OCI-M2 (cell line): Measurements from ENCODE around the gene HS3ST2.

ENCODE experiments used
- DNase-seq: peaks from one replicate; lab custom pipeline; 2025; ENCODE audit not compliant: unreplicated experiment; lab: John Stamatoyannopoulos, UW

HS3ST2 gene

GRCh38 chr16:22813948-22814710, at the start of gene HS3ST2:
Gene HS3ST2 (plus strand): TSS chr16:22814162. CDS start chr16:22814611, 449 bp downstream.
- DNase-seq = no peak

GRCh38 chr16:22764662-22765327, 49.2 kb upstream of the HS3ST2 start:
- DNase-seq = no peak

- DNase-seq = no peak
Measured at GRCh38 chr16:22765479-22765878, 48.5 kb upstream of the HS3ST2 start.

GRCh38 chr16:22770866-22771265, 43.1 kb upstream of the HS3ST2 start:
- no peak for DNase-seq

- no peak for DNase-seq
Measured at GRCh38 chr16:22771551-22771950, 42.4 kb upstream of the HS3ST2 start.

- DNase-seq = no peak
Measured at GRCh38 chr16:22775220-22775922, 38.6 kb upstream of the HS3ST2 start.

GRCh38 chr16:22781480-22781879, 32.5 kb upstream of the HS3ST2 start:
- DNase-seq = no peak

GRCh38 chr16:22782314-22782713, 31.6 kb upstream of the HS3ST2 start:
- DNase-seq = no peak

GRCh38 chr16:22784690-22785214, 29.2 kb upstream of the HS3ST2 start:
- no peak for DNase-seq

GRCh38 chr16:22785552-22785951, 28.4 kb upstream of the HS3ST2 start:
- no peak for DNase-seq

- DNase-seq = no peak
Measured at GRCh38 chr16:22786284-22786683, 27.7 kb upstream of the HS3ST2 start.

GRCh38 chr16:22786691-22787090, 27.3 kb upstream of the HS3ST2 start:
- DNase-seq = no peak

GRCh38 chr16:22787466-22788192, 26.3 kb upstream of the HS3ST2 start:
- no peak for DNase-seq

- DNase-seq = no peak
Measured at GRCh38 chr16:22788193-22788530, 25.8 kb upstream of the HS3ST2 start.

- no peak for DNase-seq
Measured at GRCh38 chr16:22789281-22789945, 24.5 kb upstream of the HS3ST2 start.

- DNase-seq = no peak
Measured at GRCh38 chr16:22797551-22797950, 16.4 kb upstream of the HS3ST2 start.

GRCh38 chr16:22799113-22799512, 14.8 kb upstream of the HS3ST2 start:
- DNase-seq = no peak

- no peak for DNase-seq
Measured at GRCh38 chr16:22804893-22805292, 9.1 kb upstream of the HS3ST2 start.

GRCh38 chr16:22805326-22805725, 8.6 kb upstream of the HS3ST2 start:
- no peak for DNase-seq

GRCh38 chr16:22806811-22807210, 7.2 kb upstream of the HS3ST2 start:
- no peak for DNase-seq

GRCh38 chr16:22810226-22810625, 3.7 kb upstream of the HS3ST2 start:
- no peak for DNase-seq
